Osteoblast (primary cell): Measurements from ENCODE around the gene RABGAP1. TPM values are rescaled to one million over a fixed set of nuclear protein-coding genes. Genes with fewer than 3 reads are reported as not detected.

ENCODE experiments used
- DNase-seq: peaks from one replicate; pipeline ENCODE4 v3.0.0; 2011; ENCODE audit warnings: low spot score, mixed read lengths; ENCODE audit not compliant: insufficient read length; ENCODE audit errors: missing footprints
- H2AFZ ChIP-seq: 2 replicates; pipeline ENCODE4 v1.6.0; 2011; ENCODE audit warnings: mild to moderate bottlenecking, low read length
- H3K27ac ChIP-seq: 2 replicates; pipeline ENCODE4 v1.5.1; 2011; ENCODE audit warnings: mild to moderate bottlenecking, low read depth, low read length, moderate library complexity
- H3K27me3 ChIP-seq: 2 replicates; pipeline ENCODE4 v1.6.0; 2012; ENCODE audit warnings: mild to moderate bottlenecking, control low read depth, inconsistent platforms, low read length, moderate library complexity; ENCODE audit not compliant: insufficient read depth
- H3K36me3 ChIP-seq: 2 replicates; pipeline ENCODE4 v1.5.1; 2011; ENCODE audit warnings: mild to moderate bottlenecking, low read length, control low read depth, moderate library complexity; ENCODE audit not compliant: insufficient read depth
- H3K4me1 ChIP-seq: 2 replicates; pipeline ENCODE4 v1.5.1; 2011; ENCODE audit warnings: mild to moderate bottlenecking, low read length, control low read depth, moderate library complexity; ENCODE audit not compliant: insufficient read depth
- H3K4me2 ChIP-seq: 2 replicates; pipeline ENCODE4 v1.6.0; 2011; ENCODE audit warnings: mild to moderate bottlenecking, low read length; ENCODE audit not compliant: insufficient read depth
- H3K4me3 ChIP-seq: fragments of 200-600 bp; sonication (generic); 3 replicates; pipeline ENCODE4 v1.5.1; 2012; ENCODE audit warnings: mild to moderate bottlenecking, low read length, inconsistent platforms; ENCODE audit not compliant: insufficient read depth
- H3K79me2 ChIP-seq: 2 replicates; pipeline ENCODE4 v1.6.0; 2012; ENCODE audit warnings: mild to moderate bottlenecking, low read length, control low read depth, inconsistent platforms; ENCODE audit not compliant: insufficient read depth
- H3K9me3 ChIP-seq: 2 replicates; pipeline ENCODE4 v1.5.1; 2011; ENCODE audit warnings: low read depth, low read length, control low read depth
- H4K20me1 ChIP-seq: 2 replicates; pipeline ENCODE4 v1.6.0; 2012; ENCODE audit warnings: mild to moderate bottlenecking, low read length, control low read depth; ENCODE audit not compliant: insufficient read depth
- total RNA-seq: library from RNA; depleted of rRNA; stranded (reverse); fragments of >200 nt; gene quantifications from 2 replicates; pipeline ENCODE4 v1.2.3, GENCODE V29; 2012
- TF ChIP-seq, protein P1 (sequence below): IDR thresholded peaks from 2 replicates; pipeline ENCODE4 v1.5.1; 2011; ENCODE audit warnings: mild to moderate bottlenecking, low read depth, low read length, moderate library complexity; ENCODE audit errors: extremely low read depth

The RABGAP1 gene
- total RNA-seq, 1 donor = 49.2 TPM

DNA sequence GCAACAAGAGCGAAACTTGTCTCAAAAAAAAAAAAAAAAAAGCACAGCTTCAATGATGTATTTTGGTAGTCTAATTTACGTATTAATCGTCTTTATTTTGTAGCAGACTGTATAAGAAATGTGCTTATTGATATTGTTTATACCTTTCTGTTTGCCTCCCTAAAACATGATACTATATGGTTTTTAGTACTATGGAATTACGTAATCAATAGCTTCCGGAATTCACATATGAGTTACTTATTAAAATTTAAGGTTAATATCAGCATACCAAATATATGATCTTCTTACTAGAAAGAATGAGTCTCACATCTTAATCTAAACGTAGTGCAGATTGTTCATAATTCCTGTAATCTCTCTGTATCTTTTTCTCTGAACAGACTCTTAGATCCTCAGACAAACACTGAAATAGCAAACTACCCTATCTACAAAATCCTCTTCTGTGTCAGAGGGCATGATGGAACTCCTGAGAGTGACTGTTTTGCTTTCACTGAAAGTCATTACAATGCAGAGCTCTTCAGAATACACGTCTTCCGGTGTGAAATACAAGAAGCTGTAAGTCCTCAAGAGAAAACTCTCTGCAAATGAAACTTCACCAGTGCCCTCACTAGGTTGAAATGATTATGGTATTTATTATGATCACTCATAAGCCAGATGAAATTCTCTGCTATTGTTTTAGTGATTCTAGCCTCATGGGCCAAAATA is 48.3 kb downstream of the RABGAP1 start:
- H3K79me2 ChIP-seq = no peaks in the 10 kb centered on the region
- H3K36me3 ChIP-seq = peaks cover 22% of the 10 kb centered on the region
- H3K27me3 ChIP-seq = no peaks in the 10 kb centered on the region
- no peaks in the 10 kb centered on the region for H3K4me1 ChIP-seq
- H4K20me1 ChIP-seq = no peaks in the 10 kb centered on the region
- no peaks in the 10 kb centered on the region for H3K9me3 ChIP-seq
- no peak for DNase-seq
- no peak overlapping the region for H3K4me2 ChIP-seq
- H2AFZ ChIP-seq = no peak overlapping the region
- TF ChIP-seq, protein P1, sequence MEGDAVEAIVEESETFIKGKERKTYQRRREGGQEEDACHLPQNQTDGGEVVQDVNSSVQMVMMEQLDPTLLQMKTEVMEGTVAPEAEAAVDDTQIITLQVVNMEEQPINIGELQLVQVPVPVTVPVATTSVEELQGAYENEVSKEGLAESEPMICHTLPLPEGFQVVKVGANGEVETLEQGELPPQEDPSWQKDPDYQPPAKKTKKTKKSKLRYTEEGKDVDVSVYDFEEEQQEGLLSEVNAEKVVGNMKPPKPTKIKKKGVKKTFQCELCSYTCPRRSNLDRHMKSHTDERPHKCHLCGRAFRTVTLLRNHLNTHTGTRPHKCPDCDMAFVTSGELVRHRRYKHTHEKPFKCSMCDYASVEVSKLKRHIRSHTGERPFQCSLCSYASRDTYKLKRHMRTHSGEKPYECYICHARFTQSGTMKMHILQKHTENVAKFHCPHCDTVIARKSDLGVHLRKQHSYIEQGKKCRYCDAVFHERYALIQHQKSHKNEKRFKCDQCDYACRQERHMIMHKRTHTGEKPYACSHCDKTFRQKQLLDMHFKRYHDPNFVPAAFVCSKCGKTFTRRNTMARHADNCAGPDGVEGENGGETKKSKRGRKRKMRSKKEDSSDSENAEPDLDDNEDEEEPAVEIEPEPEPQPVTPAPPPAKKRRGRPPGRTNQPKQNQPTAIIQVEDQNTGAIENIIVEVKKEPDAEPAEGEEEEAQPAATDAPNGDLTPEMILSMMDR = no peak
- H3K27ac ChIP-seq = no peak overlapping the region
- no peak overlapping the region for H3K4me3 ChIP-seq

DNA sequence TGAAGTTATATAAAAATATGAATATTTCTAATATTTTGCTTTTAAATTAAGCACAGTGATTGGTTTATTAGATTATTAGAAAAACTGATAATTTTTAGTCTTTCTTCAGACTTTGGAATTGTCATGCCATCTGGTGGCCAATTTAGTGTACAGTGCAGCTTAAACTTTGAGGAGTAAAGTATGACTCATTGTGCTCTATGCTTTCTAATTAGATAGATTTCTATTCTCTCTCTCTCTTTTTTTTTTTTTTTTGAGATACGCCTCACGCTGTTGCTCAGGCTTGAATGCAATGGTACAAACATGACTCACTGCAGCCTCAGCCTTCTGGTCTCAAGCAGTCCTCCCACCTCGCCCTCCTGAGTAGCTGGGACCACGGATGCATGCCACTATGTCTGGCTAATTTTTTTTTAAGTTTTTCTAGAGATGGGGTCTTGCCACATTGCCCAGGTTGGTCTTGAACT is 50.6 kb downstream of the RABGAP1 start:
- H2AFZ ChIP-seq = no peak overlapping the region
- peak; percentile 93 for DNase-seq
- no peaks in the 10 kb centered on the region for H3K4me1 ChIP-seq
- TF ChIP-seq, protein P1 = peak; percentile 77
- H3K36me3 ChIP-seq = peaks cover 13% of the 10 kb centered on the region
- H3K27ac ChIP-seq = peak overlapping the region; percentile 55
- H3K9me3 ChIP-seq = no peaks in the 10 kb centered on the region
- no peaks in the 10 kb centered on the region for H4K20me1 ChIP-seq
- H3K4me3 ChIP-seq = no peak overlapping the region
- no peaks in the 10 kb centered on the region for H3K79me2 ChIP-seq
- no peaks in the 10 kb centered on the region for H3K27me3 ChIP-seq
- H3K4me2 ChIP-seq = no peak overlapping the region

GRCh38 chr9:122996586-122996985 is 55.8 kb downstream of the RABGAP1 start:
- no peak overlapping the region for H2AFZ ChIP-seq
- no peaks in the 10 kb centered on the region for H3K27me3 ChIP-seq
- DNase-seq = no peak
- no peak overlapping the region for H3K4me2 ChIP-seq
- H3K4me1 ChIP-seq = peaks cover 9% of the 10 kb centered on the region
- no peaks in the 10 kb centered on the region for H3K79me2 ChIP-seq
- no peaks in the 10 kb centered on the region for H3K9me3 ChIP-seq
- H4K20me1 ChIP-seq = no peaks in the 10 kb centered on the region
- H3K36me3 ChIP-seq = peaks cover 7% of the 10 kb centered on the region
- TF ChIP-seq, protein P1 = no peak
- H3K4me3 ChIP-seq = no peak overlapping the region
- H3K27ac ChIP-seq = no peak overlapping the region

- Histone ChIP-seq H3K4me3 (no peak overlapping the region), H3K9me3 (no peaks in the 10 kb centered on the region), H4K20me1 (no peaks in the 10 kb centered on the region), H3K79me2 (no peaks in the 10 kb centered on the region), H3K4me1 (peaks cover 18% of the 10 kb centered on the region), H3K27ac (no peak overlapping the region), H3K27me3 (no peaks in the 10 kb centered on the region), H3K4me2 (no peak overlapping the region), H3K36me3 (peaks cover 7% of the 10 kb centered on the region), H2AFZ (no peak overlapping the region)
- TF ChIP-seq, protein P1 = no peak
- no peak for DNase-seq
Measured at GRCh38 chr9:122998448-122998847, 57.6 kb downstream of the RABGAP1 start.
